ENCODE measurements around the gene TNPO1. TPM values are rescaled to one million over a fixed set of nuclear protein-coding genes. Genes with fewer than 3 reads are reported as not detected.

TNPO1 gene
- total RNA-seq, 1 experiment from 2014 or later, result 148 TPM

Small RNA genes lying within 50 kb of the gene (microRNA-seq; reads per million reads assigned to microRNA genes)
- 2.0 reads per million, percentile 8 among the genes with 10 or more reads in this experiment for gene MIR4804

Other genes with a start within 250 kb of the TNPO1 start
- gene FCHO2, start 139.4 kb downstream of the TNPO1 start, total RNA-seq (2022), result 20.6 and 22.9 TPM in 2 replicates